Measurements from ENCODE around the gene PRRT1B. TPM values are rescaled to one million over a fixed set of nuclear protein-coding genes. Genes with fewer than 3 reads are reported as not detected.

The PRRT1B gene
- total and polyA plus RNA-seq, 9 of the 15 experiments (the other 6 are each of a cell fraction or from before 2014, with no cell fraction given) = not detected

GRCh38 chr9:131530920-131531832, 14.1 kb upstream of the PRRT1B start, which contains the start of gene UCK1 (continued):
- TF ChIP-seq YY1 (IDR thresholded peaks at IDR 0.05; ENCODE audit: borderline replicate concordance in 1 of 3, control insufficient read depth in 1 of 3, extremely low read depth in 1 of 3, insufficient read depth in 3 of 3, insufficient read length in 1 of 3, insufficient replicate concordance in 2 of 3, low read depth in 1 of 3, low read length in 2 of 3) = peak in 1 of 3 experiments; percentile 23
- 0 out of 2 replicates have a peak, but pooled peaks have one; percentile 12 for TF ChIP-seq ZNF76 (CRISPR knock-in tag; IDR thresholded peaks at IDR 0.05; ENCODE audit: borderline replicate concordance)
- TF ChIP-seq ETV6 (IDR thresholded peaks at IDR 0.05; ENCODE audit: borderline replicate concordance in 1 of 2, low read depth in 2 of 2, low read length in 1 of 2) = no peak
- TF ChIP-seq ETV6 (CRISPR knock-in tag; IDR thresholded peaks at IDR 0.05; ENCODE audit: borderline replicate concordance) = no peak
- no peak for TF ChIP-seq TRIM28 (IDR thresholded peaks at IDR 0.05)
- peak; percentile 82 for TF ChIP-seq VEZF1 (CRISPR knock-in tag; IDR thresholded peaks at IDR 0.05)
- TF ChIP-seq, protein P1, sequence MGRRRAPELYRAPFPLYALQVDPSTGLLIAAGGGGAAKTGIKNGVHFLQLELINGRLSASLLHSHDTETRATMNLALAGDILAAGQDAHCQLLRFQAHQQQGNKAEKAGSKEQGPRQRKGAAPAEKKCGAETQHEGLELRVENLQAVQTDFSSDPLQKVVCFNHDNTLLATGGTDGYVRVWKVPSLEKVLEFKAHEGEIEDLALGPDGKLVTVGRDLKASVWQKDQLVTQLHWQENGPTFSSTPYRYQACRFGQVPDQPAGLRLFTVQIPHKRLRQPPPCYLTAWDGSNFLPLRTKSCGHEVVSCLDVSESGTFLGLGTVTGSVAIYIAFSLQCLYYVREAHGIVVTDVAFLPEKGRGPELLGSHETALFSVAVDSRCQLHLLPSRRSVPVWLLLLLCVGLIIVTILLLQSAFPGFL (CRISPR knock-in tag; IDR thresholded peaks at IDR 0.05) = no peak
- TF ChIP-seq, protein P2, sequence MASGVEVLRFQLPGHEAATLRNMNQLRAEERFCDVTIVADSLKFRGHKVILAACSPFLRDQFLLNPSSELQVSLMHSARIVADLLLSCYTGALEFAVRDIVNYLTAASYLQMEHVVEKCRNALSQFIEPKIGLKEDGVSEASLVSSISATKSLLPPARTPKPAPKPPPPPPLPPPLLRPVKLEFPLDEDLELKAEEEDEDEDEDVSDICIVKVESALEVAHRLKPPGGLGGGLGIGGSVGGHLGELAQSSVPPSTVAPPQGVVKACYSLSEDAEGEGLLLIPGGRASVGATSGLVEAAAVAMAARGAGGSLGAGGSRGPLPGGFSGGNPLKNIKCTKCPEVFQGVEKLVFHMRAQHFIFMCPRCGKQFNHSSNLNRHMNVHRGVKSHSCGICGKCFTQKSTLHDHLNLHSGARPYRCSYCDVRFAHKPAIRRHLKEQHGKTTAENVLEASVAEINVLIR (CRISPR knock-in tag; IDR thresholded peaks at IDR 0.05) = peak; percentile 20; the same call in 1 of the 2 replicates
- no peak for TF ChIP-seq NFE2L1 (tag; IDR thresholded peaks at IDR 0.05; ENCODE audit: borderline replicate concordance, low read depth)
- no peak for TF ChIP-seq RAD51 (IDR thresholded peaks at IDR 0.05; ENCODE audit: borderline replicate concordance, low read depth)
- no peak for TF ChIP-seq ZNF699 (CRISPR knock-in tag; IDR thresholded peaks at IDR 0.05; ENCODE audit: insufficient replicate concordance)
- no peak for TF ChIP-seq ZNF146 (CRISPR knock-in tag; IDR thresholded peaks at IDR 0.05; ENCODE audit: unreplicated experiment)
- TF ChIP-seq RUNX1 (IDR thresholded peaks at IDR 0.05; ENCODE audit: low read depth) = no peak
- no peak for TF ChIP-seq ZFP30 (CRISPR knock-in tag; IDR thresholded peaks at IDR 0.05; ENCODE audit: borderline replicate concordance)
- TF ChIP-seq CBX1 (IDR thresholded peaks at IDR 0.05; ENCODE audit: low read depth) = 0 out of 2 replicates have a peak, but pooled peaks have one; percentile 12
- no peak for TF ChIP-seq MLX (CRISPR knock-in tag; conservative IDR thresholded peaks at IDR 0.05)
- no peak for TF ChIP-seq DPF2 (IDR thresholded peaks at IDR 0.05)
- TF ChIP-seq CC2D1A (IDR thresholded peaks at IDR 0.05) = no peak
- TF ChIP-seq GMEB1 (CRISPR knock-in tag; IDR thresholded peaks at IDR 0.05) = peak; percentile 80
- no peak for TF ChIP-seq STAG1 (CRISPR knock-in tag; IDR thresholded peaks at IDR 0.05; ENCODE audit: borderline replicate concordance)
